IMR-90 (cell line): ENCODE data around the gene SIK3. TPM values are rescaled to one million over a fixed set of nuclear protein-coding genes. Genes with fewer than 3 reads are reported as not detected.

Experiments
- ATAC-seq: fragments of 200-7000 bp; cut with Tn5 transposase; 2 replicates; pipeline ENCODE4 v1.9.1; 2020; ENCODE audit warnings: low read depth, mild to moderate bottlenecking, moderate library complexity
- BruUV-seq: library from RNA; stranded (reverse); fragments of 400-500 nt; replicated peaks from 2 replicates; lab custom pipeline; 2021; lab: Mats Ljungman, UMichigan
- CTCF ChIA-PET: fragments of 300-600 bp; formaldehyde crosslinking; extraction: SDS; loops from one replicate; lab custom pipeline; 2021; ENCODE audit warnings: antibody characterized with exemption; lab: Yijun Ruan, JAX
- POLR2A ChIA-PET: fragments of 300-600 bp; sonication (Branson Sonifier 250); formaldehyde crosslinking; loops from one replicate; lab custom pipeline; 2022; ENCODE audit warnings: antibody characterized with exemption; ENCODE audit not compliant: unreplicated experiment; lab: Charles Lee
- DNase-seq: peaks from one replicate; pipeline ENCODE4 v3.0.0; 2013
- H2AFZ ChIP-seq: replicated peaks from 2 replicates; pipeline ENCODE3; 2013; ENCODE audit warnings: low read length, mild to moderate bottlenecking; ENCODE audit not compliant: poor library complexity
- H2AK5ac ChIP-seq: 2 replicates; pipeline ENCODE4 v1.6.1; 2013; ENCODE audit warnings: low read depth, low read length, inconsistent platforms
- H2AK9ac ChIP-seq: replicated peaks from 2 replicates; pipeline ENCODE3; 2013; ENCODE audit warnings: mild to moderate bottlenecking, low read depth, low read length, moderate library complexity; ENCODE audit not compliant: poor library complexity
- H2BK120ac ChIP-seq: 2 replicates; pipeline ENCODE4 v1.6.1; 2013; ENCODE audit warnings: low read depth, low read length, inconsistent platforms
- H2BK15ac ChIP-seq: 3 replicates; pipeline ENCODE4 v1.6.1; 2013; ENCODE audit warnings: low read depth, low read length, inconsistent platforms
- H2BK20ac ChIP-seq: 2 replicates; pipeline ENCODE4 v1.6.1; 2013; ENCODE audit warnings: low read depth, mild to moderate bottlenecking, inconsistent platforms, low read length, moderate library complexity
- H2BK5ac ChIP-seq: 2 replicates; pipeline ENCODE4 v1.6.1; 2013; ENCODE audit warnings: mild to moderate bottlenecking, low read depth, low read length, inconsistent platforms; ENCODE audit not compliant: poor library complexity, severe bottlenecking
- H3K14ac ChIP-seq: replicated peaks from 2 replicates; pipeline ENCODE4 v1.6.1; 2013; ENCODE audit warnings: low read depth, low read length, inconsistent platforms
- H3K18ac ChIP-seq: 2 replicates; pipeline ENCODE4 v1.6.1; 2013; ENCODE audit warnings: low read depth, low read length, control low read depth
- H3K23ac ChIP-seq: 2 replicates; pipeline ENCODE4 v1.6.1; 2013; ENCODE audit warnings: low read depth, low read length, inconsistent platforms
- H3K27ac ChIP-seq: 2 replicates; pipeline ENCODE4 v1.5.1; 2013; ENCODE audit warnings: mild to moderate bottlenecking, control low read depth, low read length; ENCODE audit not compliant: insufficient read depth
- H3K27me3 ChIP-seq: 2 replicates; pipeline ENCODE4 v1.6.1; 2013; ENCODE audit warnings: low read length; ENCODE audit not compliant: control insufficient read depth, insufficient read depth
- H3K36me3 ChIP-seq: 2 replicates; pipeline ENCODE4 v1.6.1; 2013; ENCODE audit warnings: low read length, mixed read lengths; ENCODE audit not compliant: control insufficient read depth, insufficient read depth
- H3K4ac ChIP-seq: 2 replicates; pipeline ENCODE4 v1.6.1; 2013; ENCODE audit warnings: low read depth, low read length, inconsistent platforms
- H3K4me1 ChIP-seq: 2 replicates; pipeline ENCODE4 v1.6.1; 2013; ENCODE audit warnings: low read length, mixed read lengths; ENCODE audit not compliant: control insufficient read depth, insufficient read depth
- H3K4me2 ChIP-seq: 2 replicates; pipeline ENCODE4 v1.6.1; 2013; ENCODE audit warnings: low read depth, mild to moderate bottlenecking, control low read depth, low read length, moderate library complexity
- H3K4me3 ChIP-seq: 2 replicates; pipeline ENCODE4 v1.5.1; 2013; ENCODE audit warnings: low read depth, mild to moderate bottlenecking, control low read depth, low read length, moderate library complexity; ENCODE audit not compliant: insufficient read depth
- H3K56ac ChIP-seq: 2 replicates; pipeline ENCODE4 v1.6.1; 2013; ENCODE audit warnings: low read length, inconsistent platforms; ENCODE audit not compliant: insufficient read depth; ENCODE audit errors: extremely low read depth
- H3K79me1 ChIP-seq, 2 experiments: 2 replicates each; pipeline ENCODE4 v1.6.1; 2013; ENCODE audit warnings: low read length in 2 of 2, inconsistent platforms in 1 of 2, low read depth in 1 of 2
- H3K9ac ChIP-seq: 2 replicates; pipeline ENCODE4 v1.6.1; 2013; ENCODE audit warnings: low read depth, low read length, control low read depth
- H3K9me1 ChIP-seq: 2 replicates; pipeline ENCODE4 v1.6.1; 2013; ENCODE audit warnings: low read length, inconsistent platforms; ENCODE audit not compliant: insufficient read depth
- H3K9me3 ChIP-seq: 2 replicates; pipeline ENCODE4 v1.6.1; 2013; ENCODE audit warnings: low read length; ENCODE audit not compliant: control insufficient read depth, insufficient read depth
- H4K20me1 ChIP-seq: 2 replicates; pipeline ENCODE4 v1.6.1; 2013; ENCODE audit warnings: low read length, inconsistent platforms; ENCODE audit not compliant: insufficient read depth
- H4K5ac ChIP-seq: 2 replicates; pipeline ENCODE4 v1.6.1; 2013; ENCODE audit warnings: mild to moderate bottlenecking, low read depth, low read length, control low read depth
- H4K8ac ChIP-seq, 2 experiments: 2 replicates each; pipeline ENCODE4 v1.6.1; 2013; ENCODE audit warnings: low read depth in 2 of 2, low read length in 2 of 2, control low read depth in 1 of 2, inconsistent platforms in 1 of 2
- H4K91ac ChIP-seq: 2 replicates; pipeline ENCODE4 v1.6.1; 2013; ENCODE audit warnings: low read depth, low read length, inconsistent platforms; ENCODE audit not compliant: insufficient read depth
- CEBPB ChIP-seq: IDR thresholded peaks from 2 replicates; pipeline ENCODE4 v1.6.1; 2012; ENCODE audit warnings: low read depth, low read length, improper control_type of control experiment
- CHD1 ChIP-seq: IDR thresholded peaks from 2 replicates; pipeline ENCODE4 v1.6.1; 2012; ENCODE audit warnings: low read depth, low read length, improper control_type of control experiment
- FOS ChIP-seq: fragments of 150-350 bp; IDR thresholded peaks from 2 replicates; pipeline ENCODE4 v1.6.1; 2016; ENCODE audit warnings: low read depth, low read length
- MAFK ChIP-seq: IDR thresholded peaks from 2 replicates; pipeline ENCODE4 v1.6.1; 2012; ENCODE audit warnings: low read depth, low read length, improper control_type of control experiment
- MAZ ChIP-seq: IDR thresholded peaks from 2 replicates; pipeline ENCODE4 v1.6.1; 2012; ENCODE audit warnings: low read depth, mild to moderate bottlenecking, low read length, improper control_type of control experiment, moderate library complexity, borderline replicate concordance
- MXI1 ChIP-seq: IDR thresholded peaks from 2 replicates; pipeline ENCODE4 v1.6.1; 2012; ENCODE audit warnings: low read depth, mild to moderate bottlenecking, low read length, moderate library complexity, borderline replicate concordance
- POLR2A ChIP-seq: IDR thresholded peaks from 2 replicates; pipeline ENCODE4 v1.6.1; 2012; ENCODE audit warnings: mild to moderate bottlenecking, low read depth, low read length
- RAD21 ChIP-seq: IDR thresholded peaks from 2 replicates; pipeline ENCODE4 v1.6.1; 2012; ENCODE audit warnings: low read length, improper control_type of control experiment
- RCOR1 ChIP-seq: IDR thresholded peaks from 2 replicates; pipeline ENCODE4 v1.6.1; 2012; ENCODE audit warnings: mild to moderate bottlenecking, low read length, improper control_type of control experiment; ENCODE audit not compliant: insufficient replicate concordance
- RFX5 ChIP-seq: IDR thresholded peaks from 2 replicates; pipeline ENCODE4 v1.8.0; 2012; ENCODE audit warnings: low read depth, mild to moderate bottlenecking, low read length, moderate library complexity
- SMC3 ChIP-seq: fragments of 150-350 bp; IDR thresholded peaks from 2 replicates; pipeline ENCODE4 v1.6.1; 2016; ENCODE audit warnings: low read depth, mild to moderate bottlenecking, antibody characterized with exemption, low read length, moderate library complexity
- WGBS, 2 experiments: methylation state at CpG; one replicate each; pipeline versions ENCODE4 v1.1.5 to v1.1.7; 2013; ENCODE audit warnings: missing lambda C conversion rate in 2 of 2; ENCODE audit not compliant: insufficient read length in 1 of 2; ENCODE audit errors: extremely low coverage in 2 of 2; 5-methylcytosine and 5-hydroxymethylcytosine counted together
- dilution Hi-C: fragments of 300-500 bp; cut with HindIII; formaldehyde crosslinking; loops from one replicate; pipeline ENCODE4 v1.14.3; 2018; ENCODE audit warnings: low sequenced_read_pairs; ENCODE audit not compliant: unreplicated experiment
- in situ Hi-C: fragments of 300-500 bp; cut with MboI; formaldehyde crosslinking; loops from 3 replicates; pipeline ENCODE4 v1.14.3; 2019; ENCODE audit warnings: low sequenced_read_pairs, inconsistent platforms, mixed read lengths
- intact Hi-C: fragments of 100-400 bp; cut with micrococcal nuclease; formaldehyde crosslinking; loops from 2 replicates; pipeline ENCODE4 v1.10.0; 2022
- polyA plus RNA-seq, 3 experiments: library from polyadenylated mRNA; depleted of rRNA; stranded (reverse); fragments of >200 nt; gene quantifications; 2 replicates each; pipeline ENCODE4 v1.2.3, GENCODE V29; 2012; ENCODE audit warnings: low replicate concordance in 1 of 3
- total RNA-seq: library from RNA; depleted of rRNA; stranded (reverse); fragments of >200 nt; gene quantifications from 2 replicates; pipeline ENCODE4 v1.2.3, GENCODE V29; 2012
- TF ChIP-seq, protein P1 (sequence below): fragments of 150-350 bp; IDR thresholded peaks from 2 replicates; pipeline ENCODE4 v1.6.1; 2016; ENCODE audit warnings: low read depth, mild to moderate bottlenecking, low read length, moderate library complexity, borderline replicate concordance
- TF ChIP-seq, protein P2 (sequence below): conservative IDR thresholded peaks from 2 replicates; pipeline ENCODE4 v1.5.1; 2012; ENCODE audit warnings: mild to moderate bottlenecking, low read depth, low read length, improper control_type of control experiment

SIK3 gene
- total and polyA plus RNA-seq, 2 of the 4 experiments (the other 2 are of a cell fraction): 8.2 to 9.1 TPM

DNA sequence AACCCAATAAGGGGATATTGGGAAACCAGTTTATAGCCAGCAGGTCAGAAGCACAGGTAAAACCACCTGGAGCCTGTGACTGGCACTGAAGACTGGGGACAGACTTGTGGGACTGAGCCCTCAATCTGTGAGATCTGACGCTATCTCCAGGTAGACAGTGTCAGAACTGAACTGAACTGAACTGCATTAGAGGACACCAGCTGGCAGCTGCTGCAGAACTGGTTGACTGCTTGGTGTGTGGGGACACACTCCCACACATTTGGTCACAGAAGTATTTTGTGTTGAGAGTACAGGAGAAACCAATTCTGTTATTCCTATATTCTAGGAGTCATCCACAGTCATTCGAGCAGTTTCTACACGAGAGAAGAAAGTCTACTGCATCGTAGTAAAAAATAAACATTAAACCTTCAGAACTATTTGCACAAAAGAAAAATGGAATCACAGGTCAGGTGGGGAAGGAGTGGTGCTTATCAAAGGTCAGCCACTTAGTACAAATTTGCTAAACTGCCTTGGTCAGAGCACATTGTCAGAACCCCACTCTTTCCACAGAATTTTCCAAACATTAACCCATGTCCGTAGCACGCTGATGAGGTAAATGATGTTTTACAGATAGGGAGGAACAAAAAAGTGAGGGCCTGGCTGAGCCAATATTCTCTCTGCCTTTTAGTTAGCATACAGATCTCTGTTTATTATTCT lies 77.2 kb downstream of the SIK3 start:
- BruUV-seq: no TSS peak
- Histone ChIP-seq H2AK9ac (no peak overlapping the region), H3K14ac (no peak overlapping the region), H3K56ac (no peak overlapping the region), H3K79me1 (peaks cover 23 to 59% of the 10 kb centered on the region in 2 experiments), H3K4me2 (no peak overlapping the region), H2BK120ac (no peak overlapping the region), H3K27ac (no peak overlapping the region), H2BK5ac (no peak overlapping the region), H2AFZ (no peak overlapping the region), H3K4me3 (no peak overlapping the region), H3K9ac (no peak overlapping the region), H3K4ac (no peak overlapping the region), H4K8ac (no peak overlapping the region), H2AK5ac (no peak overlapping the region), H2BK15ac (no peak overlapping the region), H3K4me1 (0 out of 2 replicates have a peak, but pooled peaks cover 2% of the 10 kb centered on the region), H3K36me3 (no peaks in the 10 kb centered on the region), H3K27me3 (no peaks in the 10 kb centered on the region), H3K9me3 (no peaks in the 10 kb centered on the region), H3K23ac (no peak overlapping the region), H3K9me1 (no peaks in the 10 kb centered on the region; the same call in 1 of the 2 replicates), H2BK20ac (no peak overlapping the region), H4K91ac (no peak overlapping the region), H4K5ac (no peak overlapping the region), H3K18ac (no peak overlapping the region), H4K20me1 (peaks cover 7% of the 10 kb centered on the region; the same call in 1 of the 2 replicates)
- TF ChIP-seq, protein P1, sequence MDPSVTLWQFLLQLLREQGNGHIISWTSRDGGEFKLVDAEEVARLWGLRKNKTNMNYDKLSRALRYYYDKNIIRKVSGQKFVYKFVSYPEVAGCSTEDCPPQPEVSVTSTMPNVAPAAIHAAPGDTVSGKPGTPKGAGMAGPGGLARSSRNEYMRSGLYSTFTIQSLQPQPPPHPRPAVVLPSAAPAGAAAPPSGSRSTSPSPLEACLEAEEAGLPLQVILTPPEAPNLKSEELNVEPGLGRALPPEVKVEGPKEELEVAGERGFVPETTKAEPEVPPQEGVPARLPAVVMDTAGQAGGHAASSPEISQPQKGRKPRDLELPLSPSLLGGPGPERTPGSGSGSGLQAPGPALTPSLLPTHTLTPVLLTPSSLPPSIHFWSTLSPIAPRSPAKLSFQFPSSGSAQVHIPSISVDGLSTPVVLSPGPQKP: no peak
- TF ChIP-seq RAD21 (no peak), SMC3 (no peak), MAZ (no peak), CHD1 (no peak), RFX5 (no peak), RCOR1 (no peak), FOS (no peak), MXI1 (no peak), POLR2A (no peak), CEBPB (no peak), MAFK (no peak)
- TF ChIP-seq, protein P2, sequence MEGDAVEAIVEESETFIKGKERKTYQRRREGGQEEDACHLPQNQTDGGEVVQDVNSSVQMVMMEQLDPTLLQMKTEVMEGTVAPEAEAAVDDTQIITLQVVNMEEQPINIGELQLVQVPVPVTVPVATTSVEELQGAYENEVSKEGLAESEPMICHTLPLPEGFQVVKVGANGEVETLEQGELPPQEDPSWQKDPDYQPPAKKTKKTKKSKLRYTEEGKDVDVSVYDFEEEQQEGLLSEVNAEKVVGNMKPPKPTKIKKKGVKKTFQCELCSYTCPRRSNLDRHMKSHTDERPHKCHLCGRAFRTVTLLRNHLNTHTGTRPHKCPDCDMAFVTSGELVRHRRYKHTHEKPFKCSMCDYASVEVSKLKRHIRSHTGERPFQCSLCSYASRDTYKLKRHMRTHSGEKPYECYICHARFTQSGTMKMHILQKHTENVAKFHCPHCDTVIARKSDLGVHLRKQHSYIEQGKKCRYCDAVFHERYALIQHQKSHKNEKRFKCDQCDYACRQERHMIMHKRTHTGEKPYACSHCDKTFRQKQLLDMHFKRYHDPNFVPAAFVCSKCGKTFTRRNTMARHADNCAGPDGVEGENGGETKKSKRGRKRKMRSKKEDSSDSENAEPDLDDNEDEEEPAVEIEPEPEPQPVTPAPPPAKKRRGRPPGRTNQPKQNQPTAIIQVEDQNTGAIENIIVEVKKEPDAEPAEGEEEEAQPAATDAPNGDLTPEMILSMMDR: no peak
- 100% methylated on average over 1 of the region's 6 CpGs; no CpG with 5 or more reads in 1 of the 2 experiments for WGBS, 2 experiments
- ATAC-seq: no peak
- ChIA-PET POLR2A (no interaction called here), CTCF (no interaction called here)
- in situ Hi-C loops (no loop called here), intact Hi-C loops (no loop called here), dilution Hi-C loops (no loop called here)
- no peak for DNase-seq
